Islet of Langerhans (tissue), 1 donor: Measurements from ENCODE around the gene DHRS1.

ENCODE experiments used
- FAIRE-seq: peaks from one replicate; lab custom pipeline; 2011; peaks lifted over from hg19 to GRCh38; lab: Jason Lieb, UNC

Gene DHRS1

GRCh38 chr14:24282736-24283135 lies 16.8 kb downstream of the DHRS1 start:
- no peak for FAIRE-seq

GRCh38 chr14:24281636-24282035 lies 17.9 kb downstream of the DHRS1 start:
- FAIRE-seq: no peak

- FAIRE-seq: no peak
Measured at GRCh38 chr14:24280797-24281460, 18.7 kb downstream of the DHRS1 start.

- no peak for FAIRE-seq
Measured at GRCh38 chr14:24279301-24280186, 20.0 kb downstream of the DHRS1 start.

- no peak for FAIRE-seq
Measured at GRCh38 chr14:24278424-24278823, 21.2 kb downstream of the DHRS1 start.

GRCh38 chr14:24277606-24278321 lies 21.8 kb downstream of the DHRS1 start:
- no peak for FAIRE-seq

- no peak for FAIRE-seq
Measured at GRCh38 chr14:24277071-24277470, 22.5 kb downstream of the DHRS1 start.

- no peak for FAIRE-seq
Measured at GRCh38 chr14:24274101-24274543, 25.5 kb downstream of the DHRS1 start.

- FAIRE-seq: no peak
Measured at GRCh38 chr14:24273422-24273998, 26.1 kb downstream of the DHRS1 start.

GRCh38 chr14:24272467-24272866 lies 27.1 kb downstream of the DHRS1 start:
- no peak for FAIRE-seq

GRCh38 chr14:24271834-24272263 lies 27.7 kb downstream of the DHRS1 start:
- FAIRE-seq: no peak

GRCh38 chr14:24271134-24271833 lies 28.3 kb downstream of the DHRS1 start, which contains the start of gene RABGGTA:
RABGGTA (minus strand) TSS chr14:24271597; CDS start chr14:24271115, 482 bp downstream.
- no peak for FAIRE-seq

- FAIRE-seq: no peak
Measured at GRCh38 chr14:24270537-24271133, 28.9 kb downstream of the DHRS1 start.

GRCh38 chr14:24269910-24270536 lies 29.6 kb downstream of the DHRS1 start:
- no peak for FAIRE-seq

GRCh38 chr14:24269368-24269767 lies 30.2 kb downstream of the DHRS1 start:
- FAIRE-seq: no peak

GRCh38 chr14:24268225-24268624 lies 31.4 kb downstream of the DHRS1 start:
- no peak for FAIRE-seq

GRCh38 chr14:24267516-24267915 lies 32.1 kb downstream of the DHRS1 start:
- no peak for FAIRE-seq

- FAIRE-seq: no peak
Measured at GRCh38 chr14:24266344-24267244, 33.0 kb downstream of the DHRS1 start.

- no peak for FAIRE-seq
Measured at GRCh38 chr14:24264298-24264697, 35.3 kb downstream of the DHRS1 start.

- FAIRE-seq: no peak
Measured at GRCh38 chr14:24263848-24264247, 35.7 kb downstream of the DHRS1 start.
